HG02571 (cell line): ENCODE results near the gene EGFL7.

Source experiments
- ATAC-seq: cut with Tn5 transposase; IDR thresholded peaks from one replicate; pipeline ENCODE4 v1.9.1; 2021; ENCODE audit warnings: mild to moderate bottlenecking, moderate library complexity; ENCODE audit not compliant: unreplicated experiment

EGFL7 gene

GRCh38 chr9:136662656-136663581 is at the start of gene EGFL7:
TSS of gene EGFL7 (plus strand) at chr9:136662916. CDS start at chr9:136668283, 5,367 bp downstream.
- ATAC-seq = no peak

GRCh38 chr9:136613824-136614371 is 48.8 kb upstream of the EGFL7 start:
- ATAC-seq = no peak

- no peak for ATAC-seq
Measured at GRCh38 chr9:136614372-136614922, 48.3 kb upstream of the EGFL7 start.

GRCh38 chr9:136614967-136615623 is 47.6 kb upstream of the EGFL7 start:
- ATAC-seq = no peak

- no peak for ATAC-seq
Measured at GRCh38 chr9:136615631-136616306, 46.9 kb upstream of the EGFL7 start.

DNA sequence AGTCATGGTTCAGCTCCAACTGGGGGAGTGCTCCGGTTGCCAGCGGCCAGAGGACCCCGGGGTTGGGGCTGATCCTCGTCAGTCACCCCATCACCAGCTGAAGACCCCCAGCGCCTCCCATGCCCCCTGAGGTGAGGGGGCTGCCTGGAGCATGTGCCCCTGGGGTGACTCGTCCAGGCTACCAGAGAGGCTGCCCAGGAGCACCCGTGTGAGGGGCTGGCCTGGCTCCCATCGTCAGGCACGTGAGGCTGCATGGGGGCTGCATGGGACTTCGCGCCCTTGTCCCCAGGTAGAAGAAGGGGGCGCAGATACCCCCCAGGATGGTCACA is 46.4 kb upstream of the EGFL7 start:
- ATAC-seq = no peak

- ATAC-seq = no peak
Measured at GRCh38 chr9:136616948-136617695, 45.6 kb upstream of the EGFL7 start.

- no peak for ATAC-seq
Measured at GRCh38 chr9:136617746-136618579, 44.8 kb upstream of the EGFL7 start.

- no peak for ATAC-seq
Measured at GRCh38 chr9:136618580-136619547, 43.9 kb upstream of the EGFL7 start.

GRCh38 chr9:136619742-136620440 is 42.8 kb upstream of the EGFL7 start:
- ATAC-seq = no peak

DNA sequence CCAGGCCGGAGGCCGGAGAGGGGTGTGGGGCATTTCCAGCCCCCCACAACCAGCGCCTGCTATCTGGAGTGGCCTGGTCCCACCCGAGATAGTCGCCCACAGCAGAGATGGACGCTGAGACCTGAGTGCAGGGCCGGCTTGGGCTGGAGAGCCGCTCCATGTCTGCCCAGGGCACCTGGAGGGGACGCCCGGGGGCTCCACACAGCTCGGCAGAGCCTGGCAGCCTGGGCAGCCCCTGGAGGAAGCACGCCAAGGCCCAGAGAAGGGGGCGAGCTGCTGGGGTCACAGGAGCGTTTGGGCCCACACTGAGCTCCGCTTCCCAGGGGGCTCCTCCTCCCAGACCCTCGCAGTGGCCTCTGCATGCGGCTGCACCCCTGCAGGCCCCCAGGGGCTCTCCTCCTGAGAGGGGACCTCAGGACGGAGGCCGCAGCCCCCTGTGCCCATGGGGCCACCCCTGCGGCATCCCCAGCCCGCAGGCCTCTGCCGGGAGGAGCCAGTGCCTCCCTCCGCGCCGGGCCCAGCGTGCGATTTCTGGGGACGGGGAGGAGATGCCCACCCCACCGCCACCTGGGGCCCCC is 42.2 kb upstream of the EGFL7 start:
- no peak for ATAC-seq

DNA sequence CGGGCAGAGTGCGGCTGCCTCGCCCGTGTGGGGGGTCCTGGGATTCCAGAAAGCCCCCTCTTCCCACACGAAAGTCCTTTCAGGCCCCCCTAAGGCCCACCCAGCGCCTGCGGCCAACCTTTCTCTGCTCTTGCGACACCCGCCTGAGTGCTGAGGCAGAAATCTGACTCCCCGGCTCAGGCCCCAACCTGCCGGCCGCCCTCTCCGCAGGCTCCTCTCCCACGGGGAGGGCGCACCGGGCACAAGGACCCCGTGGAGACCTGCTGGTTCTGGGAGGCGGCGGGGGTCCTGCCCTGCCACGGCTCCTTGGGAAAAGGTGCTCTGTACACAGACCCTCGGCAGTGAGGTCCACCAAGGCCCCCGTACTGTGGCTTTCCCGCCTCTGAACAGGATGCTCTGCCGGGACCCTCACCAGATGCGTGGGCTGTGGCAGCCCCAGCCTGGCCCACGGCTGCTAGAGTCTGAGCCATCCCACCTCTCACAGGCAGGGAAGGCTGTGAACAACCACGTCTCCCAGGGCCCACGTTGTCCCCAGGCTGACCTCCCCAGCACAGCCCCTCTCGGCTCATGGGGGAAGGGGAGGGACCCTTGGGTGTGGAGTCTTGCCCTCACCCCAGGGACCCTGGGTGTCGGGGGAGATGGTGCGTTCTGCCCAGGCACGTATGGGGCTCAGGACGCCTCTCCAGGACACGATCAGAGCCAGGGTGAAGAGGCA is 41.5 kb upstream of the EGFL7 start:
- ATAC-seq = no peak

- ATAC-seq = no peak
Measured at GRCh38 chr9:136621734-136622093, 41.0 kb upstream of the EGFL7 start.

GRCh38 chr9:136622538-136622948 is 40.2 kb upstream of the EGFL7 start:
- no peak for ATAC-seq

GRCh38 chr9:136623016-136623841 is 39.5 kb upstream of the EGFL7 start:
- ATAC-seq = no peak

DNA sequence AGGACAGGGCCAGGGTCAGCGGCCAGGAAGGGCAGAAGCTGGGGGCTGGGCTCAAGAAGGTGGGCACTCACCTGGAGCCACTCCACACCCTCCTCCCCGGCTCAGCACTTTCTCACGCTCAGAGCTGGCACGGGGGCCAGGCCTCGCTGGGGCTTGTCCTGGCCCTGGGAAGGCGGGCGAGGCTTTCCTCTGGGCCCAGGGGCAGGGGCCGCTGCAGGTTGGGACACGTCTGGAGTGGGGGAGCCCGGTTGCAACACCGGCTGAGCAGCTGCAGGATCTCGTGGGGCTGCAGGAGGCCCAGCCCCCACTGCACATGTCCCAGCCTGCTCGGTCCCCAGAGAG is 38.9 kb upstream of the EGFL7 start:
- ATAC-seq = no peak
